Skeletal muscle satellite cell (primary cell): ENCODE measurements around the gene GNG10.

Experiments
- H3K27me3 ChIP-seq: 2 replicates; pipeline ENCODE4 v1.7.0; 2013; ENCODE audit warnings: low read length; ENCODE audit not compliant: control insufficient read depth, insufficient read depth
- H3K36me3 ChIP-seq: 2 replicates; pipeline ENCODE4 v1.7.0; 2013; ENCODE audit warnings: mild to moderate bottlenecking, control low read depth, low read length; ENCODE audit not compliant: insufficient read depth
- H3K4me1 ChIP-seq: 2 replicates; pipeline ENCODE4 v1.7.0; 2013; ENCODE audit warnings: low read length; ENCODE audit not compliant: control insufficient read depth, insufficient read depth
- H3K4me2 ChIP-seq: 2 replicates; pipeline ENCODE4 v1.7.0; 2013; ENCODE audit warnings: mild to moderate bottlenecking, low read length
- H3K4me3 ChIP-seq: 2 replicates; pipeline ENCODE4 v1.7.0; 2013; ENCODE audit warnings: low read length
- H3K9ac ChIP-seq: 2 replicates; pipeline ENCODE4 v1.7.0; 2013; ENCODE audit warnings: mild to moderate bottlenecking, low read depth, low read length, moderate library complexity
- H3K9me3 ChIP-seq: replicated peaks from 2 replicates; pipeline ENCODE4 v1.7.0; 2013; ENCODE audit warnings: mild to moderate bottlenecking, control low read depth, low read length

Gene GNG10

GRCh38 chr9:111679199-111679598 is 17.8 kb downstream of the GNG10 start:
- Histone ChIP-seq H3K4me2 (no peak overlapping the region), H3K9ac (no peak overlapping the region), H3K36me3 (peaks cover 2% of the 10 kb centered on the region), H3K9me3 (no peaks in the 10 kb centered on the region), H3K4me3 (no peak overlapping the region), H3K4me1 (no peaks in the 10 kb centered on the region), H3K27me3 (no peaks in the 10 kb centered on the region)

- Histone ChIP-seq H3K4me2 (no peak overlapping the region), H3K36me3 (peaks cover 2% of the 10 kb centered on the region), H3K9ac (no peak overlapping the region), H3K4me3 (no peak overlapping the region), H3K27me3 (no peaks in the 10 kb centered on the region), H3K4me1 (no peaks in the 10 kb centered on the region), H3K9me3 (no peaks in the 10 kb centered on the region)
These were observed 22.0 kb downstream of the GNG10 start for GRCh38 chr9:111683392-111683791.

- no peak overlapping the region for H3K9ac ChIP-seq
- peak overlapping the region; percentile 16 for H3K4me2 ChIP-seq
- H3K36me3 ChIP-seq = peaks cover 2% of the 10 kb centered on the region
- H3K27me3 ChIP-seq = no peaks in the 10 kb centered on the region
- H3K4me3 ChIP-seq = no peak overlapping the region
- no peaks in the 10 kb centered on the region for H3K4me1 ChIP-seq
- no peaks in the 10 kb centered on the region for H3K9me3 ChIP-seq
These were observed 30.4 kb downstream of the GNG10 start for GRCh38 chr9:111691672-111692329.

- no peaks in the 10 kb centered on the region for H3K4me1 ChIP-seq
- H3K9me3 ChIP-seq = no peaks in the 10 kb centered on the region
- H3K9ac ChIP-seq = no peak overlapping the region
- no peaks in the 10 kb centered on the region for H3K27me3 ChIP-seq
- H3K4me2 ChIP-seq = no peak overlapping the region
- peaks cover 4% of the 10 kb centered on the region for H3K36me3 ChIP-seq
- no peak overlapping the region for H3K4me3 ChIP-seq
These were observed 35.4 kb downstream of the GNG10 start for GRCh38 chr9:111696796-111697195.

GRCh38 chr9:111700776-111701175 is 39.4 kb downstream of the GNG10 start:
- Histone ChIP-seq H3K4me1 (no peaks in the 10 kb centered on the region), H3K4me2 (no peak overlapping the region)

GRCh38 chr9:111704503-111704902 is 43.1 kb downstream of the GNG10 start:
- no peak overlapping the region for H3K4me2 ChIP-seq
- no peak overlapping the region for H3K4me3 ChIP-seq
- H3K9me3 ChIP-seq = no peaks in the 10 kb centered on the region
- no peaks in the 10 kb centered on the region for H3K27me3 ChIP-seq
- H3K4me1 ChIP-seq = no peaks in the 10 kb centered on the region
- H3K36me3 ChIP-seq = no peaks in the 10 kb centered on the region
- no peak overlapping the region for H3K9ac ChIP-seq

More at GRCh38 chr9:111700776-111701175, 39.4 kb downstream of the GNG10 start:
- no peak overlapping the region for H3K4me3 ChIP-seq
- no peaks in the 10 kb centered on the region for H3K9me3 ChIP-seq
- H3K9ac ChIP-seq = no peak overlapping the region
- H3K36me3 ChIP-seq = peaks cover 4% of the 10 kb centered on the region
- H3K27me3 ChIP-seq = no peaks in the 10 kb centered on the region

GRCh38 chr9:111711548-111711947 is 50.1 kb downstream of the GNG10 start:
- Histone ChIP-seq H3K36me3 (no peaks in the 10 kb centered on the region), H3K4me1 (no peaks in the 10 kb centered on the region), H3K4me2 (no peak overlapping the region), H3K9me3 (no peaks in the 10 kb centered on the region), H3K4me3 (no peak overlapping the region), H3K9ac (no peak overlapping the region), H3K27me3 (no peaks in the 10 kb centered on the region)

- H3K4me1 ChIP-seq = no peaks in the 10 kb centered on the region
- H3K4me3 ChIP-seq = no peak overlapping the region
- no peaks in the 10 kb centered on the region for H3K36me3 ChIP-seq
- no peaks in the 10 kb centered on the region for H3K27me3 ChIP-seq
- H3K9me3 ChIP-seq = no peaks in the 10 kb centered on the region
- no peak overlapping the region for H3K4me2 ChIP-seq
- H3K9ac ChIP-seq = no peak overlapping the region
These were observed 51.0 kb downstream of the GNG10 start for GRCh38 chr9:111712369-111712768.

- no peak overlapping the region for H3K4me2 ChIP-seq
- H3K4me1 ChIP-seq = no peaks in the 10 kb centered on the region
- H3K36me3 ChIP-seq = no peaks in the 10 kb centered on the region
- H3K9me3 ChIP-seq = no peaks in the 10 kb centered on the region
- H3K4me3 ChIP-seq = no peak overlapping the region
- no peak overlapping the region for H3K9ac ChIP-seq
- H3K27me3 ChIP-seq = no peaks in the 10 kb centered on the region
These were observed 54.1 kb downstream of the GNG10 start for GRCh38 chr9:111715471-111715870.

- H3K4me1 ChIP-seq = no peaks in the 10 kb centered on the region
- no peak overlapping the region for H3K9ac ChIP-seq
- no peak overlapping the region for H3K4me3 ChIP-seq
- no peaks in the 10 kb centered on the region for H3K9me3 ChIP-seq
- H3K27me3 ChIP-seq = no peaks in the 10 kb centered on the region
- no peaks in the 10 kb centered on the region for H3K36me3 ChIP-seq
- no peak overlapping the region for H3K4me2 ChIP-seq
These were observed 58.1 kb downstream of the GNG10 start for GRCh38 chr9:111719541-111719940.
